GM10266 (cell line): Measurements from ENCODE around the gene NXF3.

Experiments used
- DNase-seq: peaks from one replicate; pipeline ENCODE4 v3.0.0; 2012; ENCODE audit errors: extremely low spot score
- TF ChIP-seq, protein P1 (sequence below): IDR thresholded peaks from 2 replicates; pipeline ENCODE4 v1.5.1; 2012; ENCODE audit warnings: mild to moderate bottlenecking, low read depth; ENCODE audit not compliant: control insufficient read depth, insufficient read depth; ENCODE audit errors: missing control alignments

NXF3 gene

GRCh38 chrX:103101299-103102042 is 8.5 kb upstream of the NXF3 start:
- no peak for DNase-seq
- TF ChIP-seq, protein P1, sequence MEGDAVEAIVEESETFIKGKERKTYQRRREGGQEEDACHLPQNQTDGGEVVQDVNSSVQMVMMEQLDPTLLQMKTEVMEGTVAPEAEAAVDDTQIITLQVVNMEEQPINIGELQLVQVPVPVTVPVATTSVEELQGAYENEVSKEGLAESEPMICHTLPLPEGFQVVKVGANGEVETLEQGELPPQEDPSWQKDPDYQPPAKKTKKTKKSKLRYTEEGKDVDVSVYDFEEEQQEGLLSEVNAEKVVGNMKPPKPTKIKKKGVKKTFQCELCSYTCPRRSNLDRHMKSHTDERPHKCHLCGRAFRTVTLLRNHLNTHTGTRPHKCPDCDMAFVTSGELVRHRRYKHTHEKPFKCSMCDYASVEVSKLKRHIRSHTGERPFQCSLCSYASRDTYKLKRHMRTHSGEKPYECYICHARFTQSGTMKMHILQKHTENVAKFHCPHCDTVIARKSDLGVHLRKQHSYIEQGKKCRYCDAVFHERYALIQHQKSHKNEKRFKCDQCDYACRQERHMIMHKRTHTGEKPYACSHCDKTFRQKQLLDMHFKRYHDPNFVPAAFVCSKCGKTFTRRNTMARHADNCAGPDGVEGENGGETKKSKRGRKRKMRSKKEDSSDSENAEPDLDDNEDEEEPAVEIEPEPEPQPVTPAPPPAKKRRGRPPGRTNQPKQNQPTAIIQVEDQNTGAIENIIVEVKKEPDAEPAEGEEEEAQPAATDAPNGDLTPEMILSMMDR: no peak

- no peak for DNase-seq
- TF ChIP-seq, protein P1: no peak
These were observed 7.5 kb upstream of the NXF3 start for GRCh38 chrX:103100484-103100883.

GRCh38 chrX:103099691-103100090 is 6.7 kb upstream of the NXF3 start:
- TF ChIP-seq, protein P1: no peak
- DNase-seq: no peak

- DNase-seq: no peak
- TF ChIP-seq, protein P1: no peak
These were observed 5.5 kb upstream of the NXF3 start for GRCh38 chrX:103098488-103098887.

DNA sequence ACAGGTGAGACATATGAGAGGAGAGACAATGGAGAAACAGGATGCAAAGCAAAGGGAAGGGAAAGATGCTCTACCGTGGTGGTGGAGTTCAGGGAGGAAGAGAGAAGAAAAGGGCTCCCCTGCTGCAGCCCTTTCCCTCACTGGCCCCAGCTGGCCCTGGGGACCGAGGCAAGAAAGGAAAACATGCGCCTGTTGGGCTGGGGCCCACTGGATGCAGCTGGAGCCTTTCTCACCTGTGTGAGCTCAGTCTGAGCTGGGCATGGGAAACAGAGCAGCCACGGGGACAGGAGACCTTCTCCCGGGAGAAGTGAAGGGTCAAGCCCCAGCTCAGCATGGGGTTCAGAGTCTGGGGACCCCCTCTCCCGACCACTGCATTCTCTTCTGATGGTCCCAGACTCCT is 11.9 kb downstream of the NXF3 start:
- no peak for DNase-seq
- TF ChIP-seq, protein P1: no peak

DNA sequence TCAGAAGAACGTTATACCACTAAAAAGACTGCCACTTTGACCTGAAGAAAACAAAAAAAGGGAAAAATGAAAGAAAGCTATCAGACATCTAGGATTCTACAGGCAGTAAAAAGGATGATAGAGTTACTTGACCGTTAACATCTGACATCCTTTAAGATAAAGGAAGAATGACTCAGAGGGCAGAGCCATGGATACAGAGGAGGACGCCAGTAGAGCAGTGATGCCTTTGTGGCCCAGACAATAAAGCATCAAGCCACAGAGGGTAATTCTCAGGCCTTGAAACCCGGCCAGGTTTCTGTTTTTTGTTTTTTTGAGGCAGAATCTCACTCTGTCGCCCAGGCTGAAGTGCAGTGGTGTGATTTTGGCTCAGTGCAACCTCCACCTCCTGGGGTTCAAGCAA is 19.5 kb downstream of the NXF3 start:
- no peak for DNase-seq
- TF ChIP-seq, protein P1: no peak

- no peak for DNase-seq
- TF ChIP-seq, protein P1: no peak
These were observed 26.3 kb downstream of the NXF3 start for GRCh38 chrX:103066606-103067005.
